Vagina (tissue), 2 donors: ENCODE measurements around the gene OGFOD2.

Experiments
- CTCF ChIP-seq, 3 experiments: fragments of 450-650 bp in 2 of 3; fragments of 200-600 bp in 1 of 3; sonication (generic) in 1 of 3; IDR thresholded peaks; one replicate each; pipeline ENCODE4 v1.5.1; 2017 to 2019; ENCODE audit warnings: antibody characterized with exemption in 3 of 3, mild to moderate bottlenecking in 2 of 3, moderate library complexity in 2 of 3
- POLR2A ChIP-seq, 2 donors: fragments of 450-650 bp; IDR thresholded peaks; one replicate each; pipeline ENCODE4 v1.6.1; 2017; ENCODE audit warnings: antibody characterized with exemption in 2 of 2, mild to moderate bottlenecking in 2 of 2, moderate library complexity in 2 of 2
- POLR2AphosphoS5 ChIP-seq, 2 donors: sonication (generic); formaldehyde crosslinking; IDR thresholded peaks; one replicate each; pipeline ENCODE4 v1.9.0; 2017; ENCODE audit warnings: antibody characterized with exemption in 2 of 2, mild to moderate bottlenecking in 2 of 2, low read depth in 1 of 2; ENCODE audit not compliant: insufficient read depth in 1 of 2

GRCh38 chr12:122976648-122976975 is 1.6 kb downstream of the OGFOD2 start:
- TF ChIP-seq CTCF (IDR thresholded peaks at IDR 0.05) (no peak), POLR2AphosphoS5 (IDR thresholded peaks at IDR 0.05; ENCODE audit: insufficient read depth in 1 of 2, low read depth in 1 of 2) (no peak), POLR2A (IDR thresholded peaks at IDR 0.05) (no peak)
